IMR-90 (cell line): ENCODE data around the gene KRR1.

Experiments
- BHLHE40 ChIP-seq: fragments of 150-350 bp; IDR thresholded peaks from 2 replicates; pipeline ENCODE4 v1.6.1; 2016; ENCODE audit warnings: mild to moderate bottlenecking, low read depth, low read length
- CEBPB ChIP-seq: IDR thresholded peaks from 2 replicates; pipeline ENCODE4 v1.6.1; 2012; ENCODE audit warnings: low read depth, low read length, improper control_type of control experiment
- CTCF ChIP-seq: conservative IDR thresholded peaks from 2 replicates; pipeline ENCODE4 v1.5.1; 2012; ENCODE audit warnings: mild to moderate bottlenecking, low read depth, low read length, improper control_type of control experiment
- MAZ ChIP-seq: IDR thresholded peaks from 2 replicates; pipeline ENCODE4 v1.6.1; 2012; ENCODE audit warnings: low read depth, mild to moderate bottlenecking, low read length, improper control_type of control experiment, moderate library complexity, borderline replicate concordance
- MXI1 ChIP-seq: IDR thresholded peaks from 2 replicates; pipeline ENCODE4 v1.6.1; 2012; ENCODE audit warnings: low read depth, mild to moderate bottlenecking, low read length, moderate library complexity, borderline replicate concordance
- POLR2A ChIP-seq: IDR thresholded peaks from 2 replicates; pipeline ENCODE4 v1.6.1; 2012; ENCODE audit warnings: mild to moderate bottlenecking, low read depth, low read length
- RFX5 ChIP-seq: IDR thresholded peaks from 2 replicates; pipeline ENCODE4 v1.8.0; 2012; ENCODE audit warnings: low read depth, mild to moderate bottlenecking, low read length, moderate library complexity
- USF2 ChIP-seq: fragments of 150-350 bp; IDR thresholded peaks from 2 replicates; pipeline ENCODE4 v1.6.1; 2017; ENCODE audit warnings: mild to moderate bottlenecking, antibody characterized with exemption, low read length, low read depth
- TF ChIP-seq, protein P1 (sequence below): fragments of 150-350 bp; IDR thresholded peaks from 2 replicates; pipeline ENCODE4 v1.6.1; 2016; ENCODE audit warnings: low read depth, mild to moderate bottlenecking, low read length, moderate library complexity, borderline replicate concordance

DNA sequence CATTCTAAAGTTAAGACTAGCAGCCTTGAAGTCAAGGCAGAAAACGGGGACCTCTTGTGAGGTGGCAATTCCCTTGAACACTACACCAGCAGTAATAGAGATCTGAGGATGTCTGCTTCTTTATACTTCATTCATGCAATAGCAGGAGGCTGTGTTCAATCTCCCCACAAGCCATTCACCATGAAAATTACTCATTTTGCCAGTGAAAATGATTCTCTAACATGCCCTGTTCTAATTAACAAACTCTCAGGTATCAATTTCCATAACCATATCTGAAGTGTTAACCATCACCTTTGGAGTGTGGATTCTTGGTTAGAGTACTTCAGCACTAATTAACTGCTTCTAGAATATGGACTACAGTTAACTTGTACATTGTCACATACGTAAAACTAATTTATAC, 34.3 kb downstream of the KRR1 start:
- no peak for TF ChIP-seq BHLHE40
- TF ChIP-seq CTCF = no peak
- TF ChIP-seq POLR2A = no peak
- TF ChIP-seq, protein P1, sequence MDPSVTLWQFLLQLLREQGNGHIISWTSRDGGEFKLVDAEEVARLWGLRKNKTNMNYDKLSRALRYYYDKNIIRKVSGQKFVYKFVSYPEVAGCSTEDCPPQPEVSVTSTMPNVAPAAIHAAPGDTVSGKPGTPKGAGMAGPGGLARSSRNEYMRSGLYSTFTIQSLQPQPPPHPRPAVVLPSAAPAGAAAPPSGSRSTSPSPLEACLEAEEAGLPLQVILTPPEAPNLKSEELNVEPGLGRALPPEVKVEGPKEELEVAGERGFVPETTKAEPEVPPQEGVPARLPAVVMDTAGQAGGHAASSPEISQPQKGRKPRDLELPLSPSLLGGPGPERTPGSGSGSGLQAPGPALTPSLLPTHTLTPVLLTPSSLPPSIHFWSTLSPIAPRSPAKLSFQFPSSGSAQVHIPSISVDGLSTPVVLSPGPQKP = no peak
- TF ChIP-seq RFX5 = no peak
- TF ChIP-seq USF2 = no peak
- TF ChIP-seq CEBPB = no peak
- no peak for TF ChIP-seq MAZ
- no peak for TF ChIP-seq MXI1
